C4-2B (cell line): ENCODE measurements around the gene RPS27L.
"Not testable (repeated sequence)": the region's sequence is repeated elsewhere in the genome, so short reads cannot be mapped to it uniquely, and the experiment has no call there.

Experiments used
- CTCF ChIP-seq: fragments of 450-650 bp; conservative IDR thresholded peaks from 2 replicates; pipeline ENCODE4 v1.5.1; 2017; ENCODE audit warnings: mild to moderate bottlenecking
- ZFX ChIP-seq: fragments of 450-650 bp; IDR thresholded peaks from 2 replicates; pipeline ENCODE4 v1.6.1; 2017

- TF ChIP-seq CTCF, ZFX: not testable (repeated sequence)
Measured at GRCh38 chr15:63105354-63105753, 51.9 kb downstream of the RPS27L start.
